ENCODE measurements around the gene ZBTB48.
A peak's percentile ranks its signal among the peaks of the same experiment; 100 is the strongest.

The ZBTB48 gene

DNA sequence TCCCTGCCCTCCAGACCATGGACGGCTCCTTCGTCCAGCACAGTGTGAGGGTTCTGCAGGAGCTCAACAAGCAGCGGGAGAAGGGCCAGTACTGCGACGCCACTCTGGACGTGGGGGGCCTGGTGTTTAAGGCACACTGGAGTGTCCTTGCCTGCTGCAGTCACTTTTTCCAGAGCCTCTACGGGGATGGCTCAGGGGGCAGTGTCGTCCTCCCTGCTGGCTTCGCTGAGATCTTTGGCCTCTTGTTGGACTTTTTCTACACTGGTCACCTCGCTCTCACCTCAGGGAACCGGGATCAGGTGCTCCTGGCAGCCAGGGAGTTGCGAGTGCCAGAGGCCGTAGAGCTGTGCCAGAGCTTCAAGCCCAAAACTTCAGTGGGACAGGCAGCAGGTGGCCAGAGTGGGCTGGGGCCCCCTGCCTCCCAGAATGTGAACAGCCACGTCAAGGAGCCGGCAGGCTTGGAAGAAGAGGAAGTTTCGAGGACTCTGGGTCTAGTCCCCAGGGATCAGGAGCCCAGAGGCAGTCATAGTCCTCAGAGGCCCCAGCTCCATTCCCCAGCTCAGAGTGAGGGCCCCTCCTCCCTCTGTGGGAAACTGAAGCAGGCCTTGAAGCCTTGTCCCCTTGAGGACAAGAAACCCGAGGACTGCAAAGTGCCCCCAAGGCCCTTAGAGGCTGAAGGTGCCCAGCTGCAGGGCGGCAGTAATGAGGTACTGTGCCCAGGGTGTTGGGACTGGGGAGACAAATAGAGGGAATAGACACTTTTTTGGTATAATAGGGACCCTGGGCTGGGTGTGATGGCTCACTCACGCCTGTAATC is 1.0 kb downstream of the ZBTB48 start:
- no peak for TF ChIP-seq POLR2A (IDR thresholded peaks at IDR 0.05; ENCODE audit: extremely low read depth, insufficient read length)
- no peak for TF ChIP-seq MYC (IDR thresholded peaks at IDR 0.05; ENCODE audit: low read depth, low read length)
- TF ChIP-seq, protein P1, sequence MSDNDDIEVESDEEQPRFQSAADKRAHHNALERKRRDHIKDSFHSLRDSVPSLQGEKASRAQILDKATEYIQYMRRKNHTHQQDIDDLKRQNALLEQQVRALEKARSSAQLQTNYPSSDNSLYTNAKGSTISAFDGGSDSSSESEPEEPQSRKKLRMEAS (IDR thresholded peaks at IDR 0.05; ENCODE audit: low read depth, low read length), result peak; percentile 30; the same call in 1 of the 2 replicates
- TF ChIP-seq, protein P2, sequence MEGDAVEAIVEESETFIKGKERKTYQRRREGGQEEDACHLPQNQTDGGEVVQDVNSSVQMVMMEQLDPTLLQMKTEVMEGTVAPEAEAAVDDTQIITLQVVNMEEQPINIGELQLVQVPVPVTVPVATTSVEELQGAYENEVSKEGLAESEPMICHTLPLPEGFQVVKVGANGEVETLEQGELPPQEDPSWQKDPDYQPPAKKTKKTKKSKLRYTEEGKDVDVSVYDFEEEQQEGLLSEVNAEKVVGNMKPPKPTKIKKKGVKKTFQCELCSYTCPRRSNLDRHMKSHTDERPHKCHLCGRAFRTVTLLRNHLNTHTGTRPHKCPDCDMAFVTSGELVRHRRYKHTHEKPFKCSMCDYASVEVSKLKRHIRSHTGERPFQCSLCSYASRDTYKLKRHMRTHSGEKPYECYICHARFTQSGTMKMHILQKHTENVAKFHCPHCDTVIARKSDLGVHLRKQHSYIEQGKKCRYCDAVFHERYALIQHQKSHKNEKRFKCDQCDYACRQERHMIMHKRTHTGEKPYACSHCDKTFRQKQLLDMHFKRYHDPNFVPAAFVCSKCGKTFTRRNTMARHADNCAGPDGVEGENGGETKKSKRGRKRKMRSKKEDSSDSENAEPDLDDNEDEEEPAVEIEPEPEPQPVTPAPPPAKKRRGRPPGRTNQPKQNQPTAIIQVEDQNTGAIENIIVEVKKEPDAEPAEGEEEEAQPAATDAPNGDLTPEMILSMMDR (IDR thresholded peaks at IDR 0.05; ENCODE audit: low read depth, low read length), result peak; percentile 59

DNA sequence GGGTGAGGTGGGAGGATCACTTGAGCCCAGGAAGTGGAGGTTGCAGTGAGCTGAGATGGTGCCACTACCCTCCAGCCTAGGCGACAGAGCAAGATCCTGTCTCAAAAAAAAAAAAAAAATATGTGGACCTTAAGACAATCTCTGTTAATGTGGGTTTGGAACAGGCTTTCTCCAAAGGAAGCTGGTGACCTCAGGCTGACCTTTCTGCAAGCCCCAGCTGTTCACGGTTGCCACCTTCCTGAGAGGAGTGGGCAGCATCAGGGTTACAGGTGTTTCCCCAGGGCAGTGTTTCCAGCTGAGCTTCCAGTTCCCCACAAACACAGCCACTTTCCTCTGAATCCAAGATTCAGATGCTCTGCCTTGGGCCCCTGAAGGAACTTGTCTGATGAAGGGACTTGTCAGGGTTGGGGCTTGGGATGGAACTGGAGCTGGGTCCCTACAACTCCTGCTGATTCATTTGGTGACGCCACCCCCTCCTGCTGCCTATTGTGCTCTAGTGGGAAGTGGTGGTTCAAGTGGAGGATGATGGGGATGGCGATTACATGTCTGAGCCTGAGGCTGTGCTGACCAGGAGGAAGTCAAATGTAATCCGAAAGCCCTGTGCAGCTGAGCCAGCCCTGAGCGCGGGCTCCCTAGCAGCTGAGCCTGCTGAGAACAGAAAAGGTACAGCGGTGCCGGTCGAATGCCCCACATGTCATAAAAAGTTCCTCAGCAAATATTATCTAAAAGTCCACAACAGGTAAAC is 1.9 kb downstream of the ZBTB48 start:
- peak; percentile 90 for DNase-seq (ENCODE audit: low read depth)
- TF ChIP-seq MYC (IDR thresholded peaks at IDR 0.05; ENCODE audit: low read depth, low read length), result 0 out of 2 replicates have a peak, but pooled peaks have one; percentile 27
- TF ChIP-seq, protein P2 (IDR thresholded peaks at IDR 0.05; ENCODE audit: low read depth, low read length), result no peak
- TF ChIP-seq, protein P1 (IDR thresholded peaks at IDR 0.05; ENCODE audit: low read depth, low read length), result peak; percentile 16; the same call in 1 of the 2 replicates
- TF ChIP-seq POLR2A (IDR thresholded peaks at IDR 0.05; ENCODE audit: extremely low read depth, insufficient read length), result no peak
- peak overlapping the region; percentile 83 for H3K4me3 ChIP-seq (ENCODE audit: low read depth, low read length)

More for the DNA sequence above, 1.0 kb downstream of the ZBTB48 start:
- DNase-seq (ENCODE audit: low read depth), result peak; percentile 95
- H3K4me3 ChIP-seq (ENCODE audit: low read depth, low read length), result peak overlapping the region; percentile 83

DNA sequence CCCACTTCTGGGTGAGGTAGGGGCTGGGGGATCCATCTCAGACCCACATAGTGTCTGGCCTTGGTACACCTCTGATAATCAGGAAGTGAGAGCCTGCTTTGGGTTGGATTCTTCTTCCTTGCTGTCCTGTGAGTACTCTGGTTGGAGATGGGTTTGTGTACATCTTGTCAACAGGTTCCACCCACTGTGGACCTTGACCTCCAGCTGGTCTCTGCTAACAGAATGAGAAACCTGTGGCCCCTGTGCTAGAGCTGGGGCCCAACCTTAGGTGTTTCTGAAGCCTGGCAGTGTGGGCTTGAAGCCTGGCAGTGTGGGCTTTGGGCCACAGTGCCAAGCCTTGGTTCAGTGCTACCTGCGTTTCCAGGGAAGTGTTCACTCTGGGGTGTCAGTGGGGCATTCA is 2.6 kb downstream of the ZBTB48 start:
- no peak for TF ChIP-seq POLR2A (IDR thresholded peaks at IDR 0.05; ENCODE audit: extremely low read depth, insufficient read length)
- no peak for TF ChIP-seq MYC (IDR thresholded peaks at IDR 0.05; ENCODE audit: low read depth, low read length)
- TF ChIP-seq, protein P2 (IDR thresholded peaks at IDR 0.05; ENCODE audit: low read depth, low read length), result no peak
- TF ChIP-seq, protein P1 (IDR thresholded peaks at IDR 0.05; ENCODE audit: low read depth, low read length), result no peak
- H3K4me3 ChIP-seq (ENCODE audit: low read depth, low read length), result peak overlapping the region; percentile 83
- DNase-seq (ENCODE audit: low read depth), result no peak

DNA sequence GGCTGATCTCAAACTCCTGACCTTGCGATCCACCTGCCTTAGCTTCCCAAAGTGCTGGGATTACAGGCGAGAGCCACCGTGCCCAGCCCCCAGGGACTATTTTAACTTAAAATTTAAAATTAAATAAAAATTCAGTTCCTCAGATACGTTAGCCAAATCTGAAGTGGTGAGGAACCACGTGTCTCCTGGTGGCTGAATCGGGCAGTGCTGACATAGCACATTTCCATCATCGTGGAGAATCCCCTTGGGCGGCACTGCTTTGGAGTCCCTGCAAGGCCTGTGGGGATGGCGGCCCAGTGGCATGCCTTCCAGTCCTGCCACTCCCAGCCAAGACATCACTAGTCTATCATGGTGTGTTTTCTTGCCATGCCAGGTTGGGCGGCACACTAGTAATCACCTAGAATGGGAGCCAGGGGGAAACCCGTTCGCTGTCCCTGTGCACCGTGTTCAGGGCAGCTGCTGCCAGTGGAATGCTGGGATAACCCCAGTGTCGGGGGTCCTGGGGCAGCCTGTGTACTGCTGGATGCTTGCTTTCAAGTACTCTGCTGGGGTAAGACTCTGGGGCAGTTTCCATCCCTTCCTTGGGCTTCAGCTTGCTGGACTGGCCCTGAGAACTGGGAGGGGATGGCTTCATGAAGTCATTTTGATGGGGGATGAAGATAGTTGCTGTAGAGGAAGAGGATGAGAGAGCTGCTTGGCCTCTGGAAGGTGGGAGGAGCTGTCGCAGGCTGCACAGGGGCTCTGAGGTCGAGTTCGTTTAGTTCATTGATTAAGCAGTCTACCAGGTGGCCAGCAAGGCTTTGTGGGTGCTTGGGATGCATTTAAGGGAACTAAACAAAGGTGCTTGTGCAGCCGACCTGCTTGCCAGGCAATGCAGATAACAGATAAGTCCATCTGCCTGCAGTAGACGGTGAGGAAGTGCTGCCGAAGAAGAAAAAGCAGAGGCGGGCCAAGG is 4.6 kb downstream of the ZBTB48 start:
- DNase-seq (ENCODE audit: low read depth), result no peak
- TF ChIP-seq, protein P2 (IDR thresholded peaks at IDR 0.05; ENCODE audit: low read depth, low read length), result no peak
- no peak for TF ChIP-seq POLR2A (IDR thresholded peaks at IDR 0.05; ENCODE audit: extremely low read depth, insufficient read length)
- TF ChIP-seq MYC (IDR thresholded peaks at IDR 0.05; ENCODE audit: low read depth, low read length), result no peak
- TF ChIP-seq, protein P1 (IDR thresholded peaks at IDR 0.05; ENCODE audit: low read depth, low read length), result no peak
- H3K4me3 ChIP-seq (ENCODE audit: low read depth, low read length), result no peak overlapping the region

All from NB4 (cell line).